ENCODE data around the gene ASIC3. TPM values are rescaled to one million over a fixed set of nuclear protein-coding genes. Genes with fewer than 3 reads are reported as not detected.

The ASIC3 gene
- total RNA-seq, 2 donors from 2014 or later = 9.0 to 9.7 TPM

DNA sequence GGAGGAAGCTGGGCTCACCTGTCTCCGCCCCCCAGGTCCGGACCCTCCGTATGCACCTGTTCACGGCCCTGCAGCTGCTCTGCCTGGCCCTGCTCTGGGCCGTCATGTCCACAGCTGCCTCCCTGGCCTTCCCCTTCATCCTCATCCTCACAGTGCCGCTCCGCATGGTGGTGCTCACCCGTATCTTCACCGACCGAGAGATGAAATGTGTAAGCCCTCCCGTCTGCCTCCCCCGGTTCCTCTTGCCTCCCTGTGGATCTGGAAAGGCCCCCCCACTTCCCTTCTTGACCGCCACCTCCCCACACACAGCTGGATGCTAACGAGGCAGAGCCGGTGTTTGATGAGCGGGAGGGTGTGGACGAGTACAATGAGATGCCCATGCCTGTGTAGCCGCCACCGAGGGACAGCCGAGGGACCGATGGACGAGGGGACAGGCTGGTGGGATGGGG lies 27.7 kb downstream of the ASIC3 start:
- H3K27ac Mint-ChIP-seq = no peak overlapping the region
- H3K36me3 Mint-ChIP-seq (ENCODE audit: low read depth) = peaks cover 69% of the 10 kb centered on the region
- H3K4me3 Mint-ChIP-seq = no peak overlapping the region
- no peak for ATAC-seq (replicated peaks)
- H3K27me3 Mint-ChIP-seq = no peaks in the 10 kb centered on the region
- no peaks in the 10 kb centered on the region for H3K4me1 Mint-ChIP-seq
- H3K9me3 Mint-ChIP-seq = no peaks in the 10 kb centered on the region

- no peak overlapping the region for H3K4me3 Mint-ChIP-seq
- H3K36me3 Mint-ChIP-seq (ENCODE audit: low read depth) = peaks cover 67% of the 10 kb centered on the region
- no peaks in the 10 kb centered on the region for H3K9me3 Mint-ChIP-seq
- H3K4me1 Mint-ChIP-seq = no peaks in the 10 kb centered on the region
- ATAC-seq (replicated peaks) = no peak
- H3K27me3 Mint-ChIP-seq = no peaks in the 10 kb centered on the region
- H3K27ac Mint-ChIP-seq = no peak overlapping the region
Observed at GRCh38 chr7:151076863-151077704, 28.8 kb downstream of the ASIC3 start.

DNA sequence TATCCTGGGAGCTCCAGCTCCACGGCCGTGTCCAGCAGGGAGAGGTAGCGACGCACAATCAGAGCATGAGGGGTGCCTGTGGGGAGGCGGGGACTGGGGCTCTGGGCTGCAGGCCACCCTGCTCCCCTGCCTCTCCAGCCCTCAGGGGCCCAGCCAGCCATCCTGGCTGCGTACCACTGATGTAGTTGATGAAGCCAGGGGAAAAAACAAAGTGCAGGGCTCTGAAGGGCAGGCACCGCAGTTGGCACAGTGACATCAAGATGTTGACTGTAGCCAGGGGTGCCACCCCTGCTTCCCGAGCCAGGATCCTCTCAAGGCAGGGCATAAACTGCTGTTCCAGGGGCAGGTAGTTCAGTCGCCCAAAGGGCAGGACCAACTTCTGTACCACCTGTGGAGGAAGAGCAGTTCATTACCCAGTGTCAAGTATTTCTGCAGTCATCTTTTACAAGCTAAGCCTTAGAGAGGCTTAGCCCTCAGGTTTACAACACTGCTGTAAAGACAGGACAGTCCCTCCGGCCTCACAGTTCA lies 29.4 kb downstream of the ASIC3 start:
- Mint-ChIP-seq H3K4me1 (peaks cover 3% of the 10 kb centered on the region), H3K27me3 (no peaks in the 10 kb centered on the region), H3K9me3 (no peaks in the 10 kb centered on the region), H3K36me3 (ENCODE audit: low read depth) (peaks cover 68% of the 10 kb centered on the region), H3K27ac (peak overlapping the region; percentile 10), H3K4me3 (peak overlapping the region; percentile 87)
- no peak for ATAC-seq (replicated peaks)

GRCh38 chr7:151078233-151079040 lies 30.1 kb downstream of the ASIC3 start:
- H3K27me3 Mint-ChIP-seq = no peaks in the 10 kb centered on the region
- peaks cover 6% of the 10 kb centered on the region for H3K4me1 Mint-ChIP-seq
- ATAC-seq (replicated peaks) = no peak
- no peaks in the 10 kb centered on the region for H3K9me3 Mint-ChIP-seq
- peak overlapping the region; percentile 90 for H3K27ac Mint-ChIP-seq
- peak overlapping the region; percentile 87 for H3K4me3 Mint-ChIP-seq
- peaks cover 71% of the 10 kb centered on the region for H3K36me3 Mint-ChIP-seq (ENCODE audit: low read depth)

GRCh38 chr7:151079199-151079910 lies 31.0 kb downstream of the ASIC3 start:
- no peaks in the 10 kb centered on the region for H3K9me3 Mint-ChIP-seq
- no peaks in the 10 kb centered on the region for H3K27me3 Mint-ChIP-seq
- H3K36me3 Mint-ChIP-seq (ENCODE audit: low read depth) = peaks cover 61% of the 10 kb centered on the region
- peaks cover 6% of the 10 kb centered on the region for H3K4me1 Mint-ChIP-seq
- peak overlapping the region; percentile 90 for H3K27ac Mint-ChIP-seq
- H3K4me3 Mint-ChIP-seq = peak overlapping the region; percentile 87
- no peak for ATAC-seq (replicated peaks)

GRCh38 chr7:151080067-151080521 lies 31.8 kb downstream of the ASIC3 start:
- ATAC-seq (replicated peaks) = peak; percentile 10
- Mint-ChIP-seq H3K36me3 (ENCODE audit: low read depth) (peaks cover 54% of the 10 kb centered on the region), H3K9me3 (no peaks in the 10 kb centered on the region), H3K4me3 (peak overlapping the region; percentile 87), H3K27me3 (no peaks in the 10 kb centered on the region), H3K4me1 (peaks cover 11% of the 10 kb centered on the region), H3K27ac (peak overlapping the region; percentile 90)

DNA sequence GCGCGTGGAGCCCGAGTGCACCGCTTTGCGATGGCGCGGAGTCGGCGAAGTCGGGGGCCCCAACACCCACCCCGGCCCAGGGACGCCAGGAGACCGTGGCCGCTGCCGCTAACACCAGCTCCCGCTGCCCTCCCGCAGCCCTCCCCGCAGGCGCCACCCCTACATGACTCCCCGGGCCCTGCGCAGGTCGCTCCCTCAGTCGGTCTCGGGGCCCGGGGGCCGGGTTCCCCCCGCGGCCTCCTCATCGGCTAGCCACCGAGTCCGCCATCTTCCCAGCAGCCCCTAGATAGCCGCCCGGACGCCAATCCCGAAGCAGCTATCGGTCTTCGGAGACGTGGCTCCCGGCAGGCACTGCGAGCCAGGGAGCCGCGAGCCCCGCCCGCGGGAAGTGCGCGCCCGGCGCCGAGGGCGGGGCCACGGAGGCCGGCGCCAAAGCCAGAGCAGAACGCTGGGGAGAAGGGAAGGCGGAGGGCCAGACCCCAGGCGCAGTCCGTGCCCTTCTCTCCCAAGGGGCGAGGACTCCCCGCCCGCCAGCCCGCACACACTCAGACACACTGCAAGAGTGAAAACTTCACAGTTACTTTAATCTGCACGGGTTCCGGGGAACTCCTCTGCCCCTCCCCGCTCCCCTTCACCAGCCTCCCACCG lies 32.3 kb downstream of the ASIC3 start, which contains the start of gene FASTK:
Gene FASTK, minus strand, starts transcription at position 288 of the 648 bp plus-strand sequence. Its CDS starts 43 bp downstream, at position 245.
- H3K36me3 Mint-ChIP-seq (ENCODE audit: low read depth) = peaks cover 48% of the 10 kb centered on the region
- peak within 1 kb of the TSS; percentile 90 for H3K27ac Mint-ChIP-seq
- peak; percentile 88 for ATAC-seq (replicated peaks)
- H3K4me1 Mint-ChIP-seq = peaks cover 15% of the 10 kb centered on the region
- no peaks in the 10 kb centered on the region for H3K27me3 Mint-ChIP-seq
- H3K4me3 Mint-ChIP-seq = peak within 1 kb of the TSS; percentile 94
- no peaks in the 10 kb centered on the region for H3K9me3 Mint-ChIP-seq

DNA sequence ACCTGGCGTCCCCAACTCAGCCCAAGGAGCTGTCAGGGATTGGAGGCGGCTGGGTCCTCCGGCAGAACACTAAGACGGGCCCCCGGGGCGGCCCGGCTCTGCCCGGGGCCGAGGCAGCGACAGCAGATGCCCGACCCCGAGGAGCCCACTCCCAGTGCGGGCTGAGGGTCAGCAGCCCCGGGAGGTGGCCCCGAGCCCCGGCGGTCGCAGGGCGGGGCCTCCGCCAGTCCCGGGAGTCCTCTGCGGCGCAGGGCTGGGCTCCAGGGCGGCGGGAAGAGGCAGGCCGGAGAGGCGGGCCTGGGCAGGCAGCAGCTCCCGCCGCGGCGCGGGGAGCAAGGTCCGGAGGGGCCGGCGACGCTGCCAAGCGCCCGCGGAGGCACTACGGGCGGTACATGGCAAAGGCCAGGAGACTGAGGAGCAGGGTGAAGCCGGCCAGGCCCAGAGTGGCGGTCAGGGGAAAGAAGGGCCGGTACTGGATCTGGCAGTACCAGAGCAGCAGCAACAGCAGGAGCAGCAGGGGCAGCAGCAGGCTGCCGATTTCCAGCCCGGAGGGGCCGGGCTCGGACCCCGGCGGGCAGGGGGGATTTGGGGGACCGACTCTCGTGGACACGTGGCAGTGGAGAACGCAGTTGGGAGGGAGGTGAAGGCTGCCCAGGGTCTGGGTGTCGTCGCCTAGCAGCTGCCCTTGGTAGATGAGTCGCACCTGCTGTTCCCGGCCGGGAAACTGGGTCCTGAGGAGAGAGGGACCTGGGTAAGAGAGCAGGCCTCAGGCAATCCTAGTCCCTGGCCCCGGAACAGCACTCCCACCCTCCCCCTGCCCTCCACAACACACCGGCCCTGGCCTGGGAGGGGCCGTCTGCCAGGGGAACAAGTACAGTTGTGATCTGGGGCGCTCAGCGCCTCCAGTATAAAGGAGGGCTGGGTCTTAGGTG lies 33.1 kb downstream of the ASIC3 start:
- H3K4me3 Mint-ChIP-seq = peak overlapping the region; percentile 94
- ATAC-seq (replicated peaks) = no peak
- peaks cover 15% of the 10 kb centered on the region for H3K4me1 Mint-ChIP-seq
- H3K36me3 Mint-ChIP-seq (ENCODE audit: low read depth) = peaks cover 41% of the 10 kb centered on the region
- no peaks in the 10 kb centered on the region for H3K9me3 Mint-ChIP-seq
- H3K27me3 Mint-ChIP-seq = no peaks in the 10 kb centered on the region
- H3K27ac Mint-ChIP-seq = peak overlapping the region; percentile 38

DNA sequence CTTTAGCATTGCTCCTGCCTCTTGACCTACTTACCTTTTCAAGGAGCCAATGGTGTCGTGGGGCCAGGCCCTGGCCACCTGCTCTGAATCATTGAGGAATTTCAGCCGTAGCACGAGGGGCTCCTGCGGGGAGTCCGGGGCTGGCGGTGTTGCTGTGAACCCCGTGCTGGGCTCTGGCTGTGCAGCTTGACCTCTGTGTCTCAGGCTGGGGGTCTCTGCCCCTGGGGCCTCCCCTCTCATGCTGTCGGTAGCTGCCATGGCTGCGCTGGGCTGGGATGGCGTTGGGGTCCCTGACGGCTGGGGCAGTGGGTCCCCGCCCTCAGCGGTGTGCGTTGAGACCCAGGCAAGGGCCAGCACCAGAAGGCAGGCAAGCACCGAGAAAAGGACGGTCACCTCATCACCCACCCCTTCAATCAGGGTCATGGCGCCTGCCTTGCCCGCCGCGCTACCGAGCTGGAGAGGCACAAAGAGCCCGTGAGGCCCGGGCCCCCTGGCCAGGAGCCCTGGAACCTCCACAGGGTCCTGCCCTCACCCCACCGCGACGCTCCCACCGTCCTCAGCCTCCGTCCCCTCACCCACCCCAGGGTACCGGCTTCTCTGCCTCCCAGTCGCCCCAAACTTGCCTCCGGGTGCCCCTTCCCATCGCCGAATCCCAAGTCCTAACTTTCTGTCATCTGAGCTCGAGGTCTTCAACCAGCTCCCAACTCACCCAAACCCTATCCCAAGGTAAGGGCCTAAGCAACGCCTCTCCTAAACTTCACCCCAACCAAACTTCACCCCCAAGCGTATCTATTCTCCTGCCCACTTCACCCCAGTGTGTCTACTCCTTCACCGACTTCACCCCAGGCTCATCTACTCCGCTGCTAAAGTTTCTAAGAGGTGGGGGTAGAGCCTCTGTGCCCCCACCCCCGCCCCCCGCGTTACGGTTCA lies 34.1 kb downstream of the ASIC3 start:
- ATAC-seq (replicated peaks) = no peak
- H3K27me3 Mint-ChIP-seq = no peaks in the 10 kb centered on the region

DNA sequence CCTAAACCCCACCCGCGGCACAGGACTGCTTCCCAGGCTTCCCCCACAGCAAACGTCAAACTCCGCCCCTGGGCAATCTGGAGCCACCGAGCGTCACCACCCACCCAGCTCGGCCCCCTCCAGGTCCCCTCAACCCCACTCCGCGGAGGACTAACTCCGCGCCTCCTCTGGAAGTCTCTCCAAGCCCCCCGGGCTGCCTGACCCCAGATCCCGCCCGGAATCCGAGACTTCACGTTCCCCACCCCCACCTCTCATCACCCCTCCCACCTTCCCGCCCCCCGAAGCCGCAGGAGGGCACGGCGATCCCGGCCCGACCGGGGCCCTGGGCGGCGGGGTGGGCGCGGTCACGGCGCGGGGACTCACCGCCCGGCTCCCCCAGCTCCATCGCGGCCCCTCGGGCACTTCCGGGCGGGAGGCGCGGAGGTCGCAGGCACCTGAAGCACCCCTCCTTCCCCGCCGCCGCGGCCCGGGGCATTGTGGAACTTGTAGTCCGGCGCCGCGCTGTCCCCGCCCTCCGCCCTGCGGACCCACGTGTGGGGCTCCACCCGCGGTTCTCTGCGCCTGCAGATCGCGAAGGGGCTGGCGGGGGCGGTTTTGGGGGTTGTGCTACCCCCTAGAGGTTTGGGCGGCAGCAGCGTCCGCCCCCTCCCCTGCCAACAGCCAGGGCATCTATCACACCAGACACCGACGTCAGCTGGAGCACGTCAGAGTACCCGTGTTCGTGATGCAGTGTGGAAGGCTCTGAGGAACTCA lies 34.9 kb downstream of the ASIC3 start, which contains the start of gene TMUB1:
Gene TMUB1, minus strand, starts transcription at position 423 of the 753 bp plus-strand sequence. CDS start 930 bp downstream, outside the sequence.
- H3K27ac Mint-ChIP-seq = peak within 1 kb of the TSS; percentile 96
- H3K4me3 Mint-ChIP-seq = peak within 1 kb of the TSS; percentile 94
- peaks cover 15% of the 10 kb centered on the region for H3K4me1 Mint-ChIP-seq

More for the DNA sequence above, 34.1 kb downstream of the ASIC3 start:
- Mint-ChIP-seq H3K36me3 (ENCODE audit: low read depth) (peaks cover 39% of the 10 kb centered on the region), H3K9me3 (no peaks in the 10 kb centered on the region), H3K27ac (peak overlapping the region; percentile 96), H3K4me1 (peaks cover 15% of the 10 kb centered on the region), H3K4me3 (peak overlapping the region; percentile 94)

DNA sequence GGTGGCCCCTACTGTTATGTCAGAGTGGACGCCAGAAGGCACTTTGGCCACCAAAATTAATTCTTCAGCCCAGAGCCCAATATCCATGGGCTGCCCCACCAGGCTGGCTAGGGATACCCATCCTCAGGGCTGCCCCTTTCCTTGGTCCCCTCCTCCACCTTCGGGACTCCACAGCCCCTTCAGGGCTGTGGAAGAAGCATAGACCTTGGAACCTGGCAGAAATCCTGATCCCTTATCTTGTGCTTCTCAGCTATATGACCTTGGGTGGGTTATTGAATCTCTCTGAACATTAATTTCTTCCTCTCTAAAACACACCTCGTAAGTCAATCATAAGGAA lies 35.5 kb downstream of the ASIC3 start:
- Mint-ChIP-seq H3K27ac (peak overlapping the region; percentile 28), H3K27me3 (no peaks in the 10 kb centered on the region), H3K4me3 (peak overlapping the region; percentile 94), H3K9me3 (no peaks in the 10 kb centered on the region), H3K4me1 (peaks cover 15% of the 10 kb centered on the region), H3K36me3 (ENCODE audit: low read depth) (peaks cover 38% of the 10 kb centered on the region)
- no peak for ATAC-seq (replicated peaks)

More for the DNA sequence above, 34.9 kb downstream of the ASIC3 start, which contains the start of gene TMUB1:
- Mint-ChIP-seq H3K27me3 (no peaks in the 10 kb centered on the region), H3K36me3 (ENCODE audit: low read depth) (peaks cover 39% of the 10 kb centered on the region), H3K9me3 (no peaks in the 10 kb centered on the region)
- ATAC-seq (replicated peaks) = peak; percentile 60
